Upper lobe of right lung (tissue), 1 donor: Measurements from ENCODE around the gene TAF3. TPM values are rescaled to one million over a fixed set of nuclear protein-coding genes. Genes with fewer than 3 reads are reported as not detected.

ENCODE experiments used
- ATAC-seq: fragments of 200-7000 bp; cut with Tn5 transposase; one replicate; pipeline ENCODE4 v1.9.1; 2020; ENCODE audit warnings: mild to moderate bottlenecking, moderate library complexity
- DNase-seq: peaks from one replicate; pipeline ENCODE4 v3.0.0-alpha.2; 2020
- H3K27ac ChIP-seq: fragments of 200-600 bp; one replicate; pipeline ENCODE4 v1.8.0; 2022
- H3K27me3 ChIP-seq: fragments of 200-600 bp; one replicate; pipeline ENCODE4 v1.8.0; 2022; ENCODE audit warnings: mild to moderate bottlenecking
- H3K36me3 ChIP-seq: fragments of 200-600 bp; one replicate; pipeline ENCODE4 v1.8.0; 2022
- H3K4me1 ChIP-seq: fragments of 200-600 bp; one replicate; pipeline ENCODE4 v1.8.0; 2022
- H3K4me3 ChIP-seq: fragments of 200-600 bp; one replicate; pipeline ENCODE4 v1.8.0; 2022; ENCODE audit warnings: mild to moderate bottlenecking
- H3K9me3 ChIP-seq: fragments of 200-600 bp; one replicate; pipeline ENCODE4 v1.8.0; 2022
- CTCF ChIP-seq: fragments of 200-600 bp; IDR thresholded peaks from one replicate; pipeline ENCODE4 v1.8.0; 2022; ENCODE audit warnings: antibody characterized with exemption
- intact Hi-C: fragments of 100-400 bp; cut with DNase I; formaldehyde crosslinking; loops from one replicate; pipeline ENCODE4 v1.11.0; 2022
- total RNA-seq: library from RNA; stranded (reverse); fragmentation: NEBNext Ultra II Directional; extraction: Animal tissue kit (Norgen Biotek cat#: 25700); gene quantifications from one replicate; pipeline ENCODE4 v1.2.1, GENCODE V29; 2021
- donor health status: DM: no; HTN: yes; CAD: no; lungs with severe emphysema.

The TAF3 gene
- total RNA-seq, 1 donor from 2014 or later: 11.8 TPM

DNA sequence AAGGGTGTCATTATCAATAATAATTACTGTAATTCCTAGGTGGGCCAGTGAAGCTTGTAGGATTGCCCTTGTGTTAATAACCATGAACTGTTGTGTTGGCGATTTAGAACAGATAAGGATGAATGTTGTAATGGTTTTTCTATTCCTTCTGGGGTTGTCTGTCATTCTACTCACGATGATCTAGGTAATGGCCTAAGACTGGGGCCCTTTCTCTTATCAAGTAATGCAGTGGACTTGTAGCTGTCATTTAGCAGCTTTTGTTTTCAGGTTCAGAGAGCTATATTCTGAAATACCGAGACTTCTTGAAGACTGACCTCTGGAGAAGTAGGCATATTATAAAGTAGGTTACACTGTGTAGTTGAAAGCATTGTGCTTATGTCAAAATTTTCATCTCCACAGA, 110.2 kb downstream of the TAF3 start:
- no peak for ATAC-seq
- no peaks in the 10 kb centered on the region for H3K9me3 ChIP-seq
- no peak overlapping the region for H3K4me3 ChIP-seq
- H3K27me3 ChIP-seq: no peaks in the 10 kb centered on the region
- no peaks in the 10 kb centered on the region for H3K36me3 ChIP-seq
- no peak for TF ChIP-seq CTCF
- DNase-seq: no peak
- intact Hi-C loops: no loop called here
- no peaks in the 10 kb centered on the region for H3K4me1 ChIP-seq
- H3K27ac ChIP-seq: no peak overlapping the region

- H3K9me3 ChIP-seq: no peaks in the 10 kb centered on the region
- DNase-seq: no peak
- no peaks in the 10 kb centered on the region for H3K36me3 ChIP-seq
- H3K27ac ChIP-seq: no peak overlapping the region
- intact Hi-C loops: no loop called here
- H3K4me1 ChIP-seq: no peaks in the 10 kb centered on the region
- no peak overlapping the region for H3K4me3 ChIP-seq
- no peaks in the 10 kb centered on the region for H3K27me3 ChIP-seq
- no peak for TF ChIP-seq CTCF
- no peak for ATAC-seq
These were observed 114.2 kb downstream of the TAF3 start for GRCh38 chr10:7932301-7933036.

DNA sequence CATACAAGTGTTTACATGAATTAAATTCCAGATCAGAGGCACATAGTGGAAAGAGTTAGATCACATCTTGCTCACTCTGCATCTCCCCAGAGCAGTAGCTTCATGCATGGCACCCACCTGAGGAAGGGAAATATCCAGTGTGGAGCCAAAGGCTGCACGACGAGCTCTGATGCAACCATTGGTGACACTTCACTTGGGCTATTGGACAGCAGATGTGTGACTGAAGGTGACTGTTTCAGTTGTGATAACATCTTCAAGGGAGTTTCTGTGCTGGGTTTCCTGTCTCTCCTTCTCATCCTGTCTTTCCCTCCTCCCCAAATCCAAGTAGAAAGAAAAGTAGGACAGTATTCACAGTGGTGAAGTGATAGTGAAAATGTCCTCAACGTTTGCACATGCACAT, 115.0 kb downstream of the TAF3 start:
- no peak for TF ChIP-seq CTCF
- no peak for DNase-seq
- H3K4me3 ChIP-seq: no peak overlapping the region

DNA sequence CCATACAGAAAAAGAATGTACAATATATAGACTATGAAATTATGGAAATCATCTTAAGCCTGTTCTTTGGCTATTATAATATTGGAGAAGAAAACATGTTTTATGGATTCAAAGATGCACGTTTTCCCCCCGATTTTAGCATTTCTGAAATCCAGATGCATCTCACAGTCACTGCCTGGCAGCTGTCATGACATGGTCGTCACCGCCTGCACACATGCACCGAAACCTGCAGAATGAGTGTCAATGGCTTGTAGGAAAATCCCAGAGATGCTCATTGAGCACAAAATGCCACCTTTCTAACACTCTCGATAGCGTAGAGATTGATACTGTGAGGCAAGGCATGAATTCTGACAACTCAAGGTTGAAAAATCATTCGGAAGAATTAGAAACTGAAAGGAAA, 115.5 kb downstream of the TAF3 start:
- Histone ChIP-seq H3K9me3 (no peaks in the 10 kb centered on the region), H3K36me3 (no peaks in the 10 kb centered on the region), H3K27ac (no peak overlapping the region), H3K4me3 (no peak overlapping the region), H3K27me3 (no peaks in the 10 kb centered on the region), H3K4me1 (no peaks in the 10 kb centered on the region)
- intact Hi-C loops: no loop called here
- DNase-seq: no peak
- ATAC-seq: no peak
- no peak for TF ChIP-seq CTCF

More for the DNA sequence above, 115.0 kb downstream of the TAF3 start:
- intact Hi-C loops: no loop called here
- H3K27ac ChIP-seq: no peak overlapping the region
- H3K27me3 ChIP-seq: no peaks in the 10 kb centered on the region
- H3K9me3 ChIP-seq: no peaks in the 10 kb centered on the region
- H3K4me1 ChIP-seq: no peaks in the 10 kb centered on the region
- no peaks in the 10 kb centered on the region for H3K36me3 ChIP-seq
- no peak for ATAC-seq

- no peak for DNase-seq
- Histone ChIP-seq H3K9me3 (no peaks in the 10 kb centered on the region), H3K27me3 (no peaks in the 10 kb centered on the region), H3K27ac (no peak overlapping the region), H3K4me3 (no peak overlapping the region), H3K4me1 (no peaks in the 10 kb centered on the region), H3K36me3 (no peaks in the 10 kb centered on the region)
- ATAC-seq: peak; percentile 57
- intact Hi-C loops: no loop called here
- no peak for TF ChIP-seq CTCF
These were observed 119.1 kb downstream of the TAF3 start for GRCh38 chr10:7937315-7937945.
